Lower leg skin (tissue), 4 donors: ENCODE data around the gene CLSTN2. TPM values are rescaled to one million over a fixed set of nuclear protein-coding genes. Genes with fewer than 3 reads are reported as not detected.

Experiments
- DNase-seq, 2 donors: peaks; one replicate each; pipeline ENCODE4 v3.0.0-alpha.2; 2019; ENCODE audit warnings: low spot score in 2 of 2
- H3K4me3 ChIP-seq: fragments of 200-600 bp; sonication (generic); 2 replicates; pipeline ENCODE4 v1.5.1; 2017; ENCODE audit warnings: mild to moderate bottlenecking, low read depth; ENCODE audit not compliant: poor library complexity, severe bottlenecking
- CTCF ChIP-seq, 3 donors: fragments of 450-650 bp; IDR thresholded peaks; one replicate each; pipeline ENCODE4 v1.5.1; 2016; ENCODE audit warnings: antibody characterized with exemption in 3 of 3, mild to moderate bottlenecking in 3 of 3, moderate library complexity in 2 of 3
- POLR2A ChIP-seq, 2 donors: fragments of 450-650 bp; IDR thresholded peaks; one replicate each; pipeline ENCODE4 v1.6.1; 2016 to 2017; ENCODE audit warnings: antibody characterized with exemption in 2 of 2, mild to moderate bottlenecking in 1 of 2, moderate library complexity in 1 of 2
- WGBS, 2 donors: methylation state at CpG; one replicate each; pipeline ENCODE4 v1.1.5; 2018; 5-methylcytosine and 5-hydroxymethylcytosine counted together
- intact Hi-C: fragments of 100-400 bp; cut with DNase I; formaldehyde crosslinking; loops from one replicate; pipeline ENCODE4 v1.15.0; 2023; ENCODE audit warnings: low total_unique reads
- total RNA-seq, 4 donors: library from RNA; depleted of rRNA; stranded (reverse); fragments of >200 nt; gene quantifications; one replicate each; pipeline ENCODE4 v1.1.0, GENCODE V29; 2016

The CLSTN2 gene
- total RNA-seq, 4 donors from 2014 or later: 3.1 to 7.9 (median 4.7) TPM

GRCh38 chr3:140147965-140148490 is 213.0 kb downstream of the CLSTN2 start:
- TF ChIP-seq CTCF (IDR thresholded peaks at IDR 0.05): no peak
- no peak for TF ChIP-seq POLR2A (IDR thresholded peaks at IDR 0.05)
- DNase-seq: no peak
- no peak overlapping the region for H3K4me3 ChIP-seq
- 96 to 99% methylated on average over 4 of the region's 4 CpGs for WGBS, 2 donors
- intact Hi-C loops: no loop called here

DNA sequence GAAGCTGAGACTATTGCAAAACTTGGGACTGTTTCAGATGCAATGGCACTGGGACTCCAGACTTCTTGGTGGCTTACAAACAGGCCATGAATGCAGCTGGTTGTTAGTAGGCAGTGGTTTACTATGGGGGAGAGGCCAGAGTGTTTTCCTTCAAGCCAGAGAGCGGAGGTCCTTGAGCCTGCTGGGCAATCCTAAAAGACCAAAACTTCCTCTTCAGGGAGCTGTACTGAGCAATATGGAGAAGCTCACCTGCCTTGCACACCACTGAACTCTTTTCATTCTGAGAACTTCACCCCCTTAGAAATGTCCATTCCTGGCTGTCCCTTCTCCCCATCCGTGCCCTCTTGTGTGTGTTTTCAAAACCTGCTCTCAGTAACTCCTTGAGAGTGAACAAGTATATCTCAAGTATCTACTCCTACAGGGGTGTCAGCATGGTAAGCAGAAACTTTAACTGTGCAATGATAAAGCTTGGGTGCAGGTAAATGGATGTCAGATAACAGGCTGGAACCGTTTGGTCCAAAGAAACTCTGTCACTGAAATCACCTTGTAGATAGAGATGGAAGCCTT is 213.9 kb downstream of the CLSTN2 start:
- intact Hi-C loops: no loop called here
- DNase-seq: no peak
- TF ChIP-seq POLR2A (IDR thresholded peaks at IDR 0.05): no peak
- no peak for TF ChIP-seq CTCF (IDR thresholded peaks at IDR 0.05)
- 87 to 89% methylated on average over 3 of the region's 3 CpGs for WGBS, 2 donors
- no peak overlapping the region for H3K4me3 ChIP-seq

DNA sequence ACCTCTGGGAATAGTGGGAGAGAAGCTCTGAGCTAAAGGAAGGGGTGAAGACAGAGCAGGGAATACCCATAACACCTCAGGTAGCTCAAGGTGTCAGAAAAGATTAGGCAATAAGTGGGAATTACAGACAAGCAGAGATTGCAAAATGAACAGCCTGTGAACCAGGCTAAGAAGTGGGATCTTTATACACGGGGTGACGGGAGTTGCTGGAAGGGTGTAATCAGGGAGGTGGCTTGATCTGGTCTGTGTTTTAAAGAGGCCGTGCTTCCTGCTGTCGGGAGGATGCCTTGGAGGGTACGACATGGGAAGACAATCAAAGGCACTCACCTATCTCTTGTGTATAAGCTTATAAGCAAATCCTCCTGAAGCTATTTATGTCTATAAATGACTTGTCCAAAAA is 216.3 kb downstream of the CLSTN2 start:
- no peak for DNase-seq
- H3K4me3 ChIP-seq: no peak overlapping the region
- WGBS, 2 donors: 65 to 68% methylated on average over 5 of the region's 5 CpGs
- TF ChIP-seq CTCF (IDR thresholded peaks at IDR 0.05): no peak
- TF ChIP-seq POLR2A (IDR thresholded peaks at IDR 0.05): no peak
- intact Hi-C loops: no loop called here

- TF ChIP-seq POLR2A (IDR thresholded peaks at IDR 0.05) (no peak), CTCF (IDR thresholded peaks at IDR 0.05) (no peak)
- 50 to 62% methylated on average over 7 of the region's 7 CpGs for WGBS, 2 donors
- H3K4me3 ChIP-seq: no peak overlapping the region
- DNase-seq: no peak
- intact Hi-C loops: no loop called here
Measured at GRCh38 chr3:140152851-140153639, 218.1 kb downstream of the CLSTN2 start.

DNA sequence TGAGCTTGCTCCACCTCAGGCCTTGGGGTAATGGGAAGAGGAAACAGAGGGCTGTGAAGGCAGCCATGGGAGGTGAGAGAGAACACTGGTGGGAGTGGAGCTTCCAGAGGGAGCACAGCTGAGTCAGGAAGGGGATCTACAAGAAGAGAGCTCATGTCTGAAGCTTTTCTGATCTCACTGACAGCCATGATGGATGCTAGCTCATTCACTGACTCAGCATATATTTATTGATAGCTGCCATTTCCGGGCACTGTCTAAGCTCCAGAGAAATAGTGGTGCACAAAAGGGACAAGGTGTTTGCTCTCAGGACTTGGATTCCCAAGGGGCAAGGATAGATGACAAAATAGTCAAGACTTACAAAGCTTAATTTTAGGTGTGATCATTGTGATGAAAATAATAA is 218.8 kb downstream of the CLSTN2 start:
- no peak overlapping the region for H3K4me3 ChIP-seq
- TF ChIP-seq POLR2A (IDR thresholded peaks at IDR 0.05) (no peak), CTCF (IDR thresholded peaks at IDR 0.05) (no peak)
- 85 to 86% methylated on average over 1 of the region's 1 CpG for WGBS, 2 donors
- intact Hi-C loops: no loop called here
- no peak for DNase-seq
